Left cardiac atrium (tissue), 4 donors: ENCODE data around the gene NUPR2. TPM values are rescaled to one million over a fixed set of nuclear protein-coding genes. Genes with fewer than 3 reads are reported as not detected.
"Not testable (repeated sequence)": the region's sequence is repeated elsewhere in the genome, so short reads cannot be mapped to it uniquely, and the experiment has no call there.

Experiments
- ATAC-seq, 2 donors: fragments of 200-7000 bp; cut with Tn5 transposase; one replicate each; pipeline ENCODE4 v1.9.1; 2020; ENCODE audit warnings: mild to moderate bottlenecking in 2 of 2, moderate library complexity in 2 of 2
- DNase-seq: peaks from one replicate; pipeline ENCODE4 v3.0.0-alpha.2; 2020
- intact Hi-C, 2 donors: fragments of 100-400 bp; cut with DNase I; formaldehyde crosslinking; loops; one replicate each; pipeline versions ENCODE4 v1.14.1 to v1.15.1; 2022 to 2023
- long read RNA-seq: library from polyadenylated mRNA; unstranded; transcript quantifications from one replicate; pipeline ENCODE4 v2.0.0, GENCODE V29; 2021
- total RNA-seq, 2 donors: library from RNA; stranded (reverse); fragmentation: NEBNext Ultra II Directional; extraction: Animal tissue kit (Norgen Biotek cat#: 25700); gene quantifications; one replicate each; pipeline ENCODE4 v1.2.1, GENCODE V29; 2021
- donor health status: DM: no; HTN: yes; CAD: no.
- donor health status: DM: no; HTN: yes; CAD: no; lungs with severe emphysema.
- donor health status: DM: yes; HTN: yes; CAD: no.
- donor health status: Dilated cardiomyopathy.

NUPR2 gene
- total RNA-seq, result not detected
- long read RNA-seq, result 0 reads

- intact Hi-C loops, result no loop called here
- no peak for ATAC-seq
These were observed at the start of gene NUPR2 for GRCh38 chr7:56115852-56116538. Gene NUPR2 (minus strand): TSS chr7:56116417. CDS start chr7:56116314, 103 bp downstream.

GRCh38 chr7:56157238-56157790 is 41.1 kb upstream of the NUPR2 start:
- DNase-seq, result no peak
- intact Hi-C loops, result no loop called here
- ATAC-seq, result no peak

More at GRCh38 chr7:56115852-56116538, at the start of gene NUPR2:
- DNase-seq, result no peak

GRCh38 chr7:56131062-56131461 is 14.8 kb upstream of the NUPR2 start:
- intact Hi-C loops, DNase-seq, ATAC-seq: not testable (repeated sequence)

GRCh38 chr7:56127241-56127975 is 11.2 kb upstream of the NUPR2 start:
- no peak for DNase-seq
- intact Hi-C loops, result no loop called here

GRCh38 chr7:56125831-56126230 is 9.6 kb upstream of the NUPR2 start:
- DNase-seq, result no peak
- intact Hi-C loops, result no loop called here
- no peak for ATAC-seq

More at GRCh38 chr7:56127241-56127975, 11.2 kb upstream of the NUPR2 start:
- ATAC-seq, result no peak

- DNase-seq (no peak), ATAC-seq (no peak)
- intact Hi-C loops, result no loop called here
These were observed 8.8 kb upstream of the NUPR2 start for GRCh38 chr7:56124981-56125380.

GRCh38 chr7:56121440-56121839 is 5.2 kb upstream of the NUPR2 start:
- intact Hi-C loops, result no loop called here
- ATAC-seq (no peak), DNase-seq (no peak)

GRCh38 chr7:56112244-56112643 is 4.0 kb downstream of the NUPR2 start:
- ATAC-seq, DNase-seq, intact Hi-C loops: not testable (repeated sequence)

GRCh38 chr7:56110611-56111010 is 5.6 kb downstream of the NUPR2 start:
- no peak for ATAC-seq

GRCh38 chr7:56107954-56108258 is 8.3 kb downstream of the NUPR2 start:
- intact Hi-C loops, result loop anchor here in 1 of 2 donors (10.0 kb wide), 1 partner anchor 63 kb away; no protein-coding TSS in a partner anchor
- no peak for DNase-seq
- no peak for ATAC-seq

More at GRCh38 chr7:56110611-56111010, 5.6 kb downstream of the NUPR2 start:
- DNase-seq, result no peak
- intact Hi-C loops, result no loop called here

- ATAC-seq, result peak; percentile 100
- peak; percentile 99 for DNase-seq
- intact Hi-C loops, result loop anchor here in 1 of 2 donors (10.0 kb wide), 1 partner anchor 62 kb away; no protein-coding TSS in a partner anchor
These were observed 9.8 kb downstream of the NUPR2 start, which contains the start of gene CHCHD2 for GRCh38 chr7:56106108-56107073. Gene CHCHD2 (minus strand): TSS chr7:56106476. CDS start chr7:56106413, 63 bp downstream.

- ATAC-seq (peak in 1 of 2 donors; percentile 59), DNase-seq (no peak)
- intact Hi-C loops, result loop anchor here in 1 of 2 donors (10.0 kb wide), 1 partner anchor 61 kb away; no protein-coding TSS in a partner anchor
These were observed 10.7 kb downstream of the NUPR2 start for GRCh38 chr7:56105508-56105907.

GRCh38 chr7:56104138-56104537 is 12.1 kb downstream of the NUPR2 start:
- DNase-seq, ATAC-seq: not testable (repeated sequence)
- intact Hi-C loops, result loop anchor here in 1 of 2 donors (10.0 kb wide), 1 partner anchor 59 kb away; no protein-coding TSS in a partner anchor

GRCh38 chr7:56099653-56100052 is 16.6 kb downstream of the NUPR2 start:
- no peak for DNase-seq
- intact Hi-C loops, result loop anchor here in 1 of 2 donors (10.0 kb wide), 1 partner anchor 55 kb away; no protein-coding TSS in a partner anchor
- ATAC-seq, result no peak

- DNase-seq, intact Hi-C loops, ATAC-seq: not testable (repeated sequence)
These were observed 17.8 kb downstream of the NUPR2 start for GRCh38 chr7:56098187-56099008.

GRCh38 chr7:56097700-56098099 is 18.5 kb downstream of the NUPR2 start:
- ATAC-seq (peak in 1 of 2 donors; percentile 70), DNase-seq (peak; percentile 52)
- intact Hi-C loops, result no loop called here

GRCh38 chr7:56092789-56093531 is 23.3 kb downstream of the NUPR2 start, which contains the start of gene PHKG1:
Gene PHKG1 (minus strand): TSS chr7:56092952. CDS start chr7:56088941, 4,011 bp downstream.
- intact Hi-C loops, result no loop called here
- DNase-seq (peak; percentile 83), ATAC-seq (peak; percentile 91)
